Activated CD4-positive, alpha-beta T cell treated with anti-CD3 and anti-CD28 coated beads, Interleukin-10, Interleukin-2, amounts not matched to agents 100 ng/mL and 50 ng/mL, durations not matched to agents 16 hours and 8 hours (primary cell): ENCODE data around the gene MEX3D.
"Not testable (repeated sequence)": the region's sequence is repeated elsewhere in the genome, so short reads cannot be mapped to it uniquely, and the experiment has no call there.

Experiments used
- DNase-seq: peaks from one replicate; pipeline ENCODE4 v3.0.0-alpha.2; 2020

Gene MEX3D

DNA sequence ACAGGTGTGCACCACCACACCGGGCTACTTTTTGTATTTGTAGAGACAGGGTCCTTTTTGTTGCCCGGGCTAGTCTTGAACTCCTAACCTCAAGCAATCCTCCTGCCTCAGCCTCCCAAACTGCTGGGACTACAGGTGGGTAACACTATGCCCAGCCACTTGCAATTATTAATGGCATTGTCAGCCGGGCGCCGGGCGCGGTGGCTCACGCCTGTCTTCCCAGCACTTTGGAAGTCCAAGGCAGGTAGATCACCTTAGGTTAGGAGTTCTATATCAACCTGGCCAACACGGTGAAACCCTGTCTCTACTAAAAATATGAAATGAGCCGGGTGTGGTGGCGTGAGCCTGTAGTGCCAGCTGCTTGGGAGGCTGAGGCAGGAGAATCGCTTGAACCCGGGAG is 2.7 kb upstream of the MEX3D start:
- DNase-seq = no peak

DNA sequence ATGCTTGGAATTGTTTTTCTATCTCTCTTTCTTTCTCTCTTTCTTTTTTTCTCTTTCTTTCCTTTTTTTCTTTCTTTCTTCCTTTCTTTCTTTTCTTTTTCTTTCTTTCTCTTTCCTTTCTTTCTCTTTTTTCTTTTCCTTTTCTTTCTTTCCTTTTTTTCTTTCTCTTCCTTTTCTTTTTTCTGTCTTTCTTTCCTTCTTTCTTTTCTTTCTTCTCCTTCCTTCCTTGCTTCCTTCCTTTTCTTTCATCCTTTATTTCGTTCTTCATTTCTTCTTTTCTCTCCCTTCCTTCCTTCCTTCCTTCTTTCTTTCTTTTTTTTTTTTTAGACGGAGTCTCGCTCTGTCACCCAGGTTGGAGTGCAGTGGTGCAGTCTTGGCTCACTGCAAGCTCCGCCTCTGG is 1.9 kb upstream of the MEX3D start:
- DNase-seq = no peak

DNA sequence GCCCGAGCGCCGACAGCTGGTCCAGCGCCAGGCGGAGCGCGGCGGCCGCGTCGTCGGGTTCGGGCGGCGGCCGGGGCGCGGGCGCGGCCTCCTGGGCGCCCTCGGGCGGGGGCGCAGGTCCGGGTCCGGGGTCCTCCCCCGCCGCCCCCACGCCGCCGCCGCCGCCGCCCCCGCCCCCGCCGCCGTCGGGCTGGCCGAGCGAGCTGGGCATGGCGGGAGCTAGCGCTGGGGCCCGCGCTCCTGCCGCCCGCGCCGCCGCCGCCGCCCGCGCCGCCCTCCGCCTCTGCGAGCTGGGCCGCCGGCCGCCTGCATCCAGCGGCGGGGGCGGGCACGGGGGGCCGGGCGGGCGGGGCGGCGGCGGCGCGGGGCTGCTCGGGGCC is 287 bp downstream of the MEX3D start:
- DNase-seq = no peak

DNA sequence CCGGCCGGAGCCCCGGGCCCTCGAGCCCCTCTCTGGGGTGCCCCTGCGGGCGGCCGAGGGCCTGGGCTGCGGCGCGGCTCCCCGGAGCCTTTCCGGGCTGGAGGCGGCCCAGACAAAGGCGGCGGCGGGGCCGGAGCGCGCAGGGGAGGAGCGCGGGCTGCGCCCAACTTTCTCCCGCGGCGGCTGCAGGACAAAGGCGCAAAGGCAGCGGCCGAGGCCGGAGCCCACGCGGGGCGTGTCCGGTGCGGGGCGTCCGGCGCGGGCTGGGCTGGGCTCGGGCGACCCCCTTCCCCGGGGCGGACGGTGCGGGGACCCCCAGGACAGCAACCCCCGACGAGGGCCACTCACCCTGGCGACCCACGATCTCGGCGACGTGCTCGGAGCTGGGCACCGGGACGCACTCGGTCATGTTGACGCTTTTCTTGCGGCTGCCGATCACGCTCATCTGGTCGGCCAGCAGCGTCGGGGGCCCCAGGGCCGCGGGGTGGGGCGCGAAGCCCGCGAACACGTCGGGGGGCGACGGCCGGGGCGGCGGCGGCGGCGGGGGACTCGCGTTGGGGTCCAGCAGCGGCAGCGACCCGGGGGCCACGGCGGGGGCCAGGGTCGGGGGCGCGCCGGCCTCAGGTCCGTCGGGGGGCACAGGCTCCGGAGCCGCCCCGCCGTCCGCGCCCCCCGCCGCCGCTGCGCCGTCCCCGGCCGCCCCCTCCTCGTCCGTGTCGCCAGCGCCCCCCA is 843 bp downstream of the MEX3D start:
- DNase-seq = no peak

DNA sequence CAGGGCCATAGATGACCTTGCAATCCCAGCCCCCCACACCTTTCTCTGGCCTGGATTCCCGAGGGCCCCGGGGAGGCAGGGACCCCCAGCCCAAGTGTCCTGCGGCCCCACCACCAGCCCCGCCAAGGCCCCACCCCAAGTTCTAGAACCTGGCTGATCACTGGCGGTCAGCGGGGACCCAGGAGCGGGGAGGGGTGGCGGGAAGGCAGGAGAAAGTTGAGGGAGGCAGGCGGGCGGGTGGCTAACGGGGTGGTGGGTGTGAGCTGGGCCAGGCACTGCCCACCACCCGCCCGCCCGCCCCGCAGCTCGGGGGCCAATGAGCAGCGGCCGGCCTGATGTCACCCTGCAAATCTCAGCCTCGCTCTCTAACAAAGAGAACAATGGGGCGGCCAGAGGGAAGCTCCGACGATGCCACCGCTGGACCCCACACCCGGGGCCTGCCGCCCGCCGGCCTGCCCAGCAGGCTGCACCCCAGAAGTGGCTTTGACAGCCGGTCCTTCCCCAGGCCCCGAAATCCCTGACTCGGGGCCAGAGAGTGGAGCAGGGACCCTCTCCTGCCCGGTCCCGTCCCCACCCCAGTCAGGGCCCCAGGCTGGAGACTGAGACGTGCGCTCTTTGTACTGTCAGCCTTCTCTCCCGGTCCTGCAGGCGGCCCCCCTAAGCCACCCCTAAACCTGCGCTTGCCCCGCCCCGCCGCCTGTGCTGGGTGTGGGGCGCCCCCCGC is 1.6 kb downstream of the MEX3D start:
- no peak for DNase-seq

DNA sequence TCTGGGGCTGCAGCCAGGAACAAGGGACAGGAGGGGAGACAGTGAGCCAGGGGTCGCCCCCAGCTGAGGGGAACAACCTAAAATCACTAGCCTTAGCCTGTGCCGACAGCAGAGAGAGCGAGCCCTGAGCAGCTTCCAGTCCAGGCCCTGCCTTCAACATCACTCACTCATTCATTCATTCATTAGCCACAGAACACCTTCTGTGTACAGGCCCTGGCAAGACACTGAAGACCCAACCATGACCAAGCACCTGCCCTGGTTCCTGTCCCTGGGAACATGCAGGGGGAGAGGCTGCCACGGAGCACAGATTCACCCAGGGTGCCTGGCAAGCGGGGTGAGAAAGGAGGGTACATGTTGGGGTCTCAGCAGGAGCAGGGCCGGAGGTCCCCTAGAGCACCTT is 4.9 kb downstream of the MEX3D start:
- DNase-seq = no peak

DNA sequence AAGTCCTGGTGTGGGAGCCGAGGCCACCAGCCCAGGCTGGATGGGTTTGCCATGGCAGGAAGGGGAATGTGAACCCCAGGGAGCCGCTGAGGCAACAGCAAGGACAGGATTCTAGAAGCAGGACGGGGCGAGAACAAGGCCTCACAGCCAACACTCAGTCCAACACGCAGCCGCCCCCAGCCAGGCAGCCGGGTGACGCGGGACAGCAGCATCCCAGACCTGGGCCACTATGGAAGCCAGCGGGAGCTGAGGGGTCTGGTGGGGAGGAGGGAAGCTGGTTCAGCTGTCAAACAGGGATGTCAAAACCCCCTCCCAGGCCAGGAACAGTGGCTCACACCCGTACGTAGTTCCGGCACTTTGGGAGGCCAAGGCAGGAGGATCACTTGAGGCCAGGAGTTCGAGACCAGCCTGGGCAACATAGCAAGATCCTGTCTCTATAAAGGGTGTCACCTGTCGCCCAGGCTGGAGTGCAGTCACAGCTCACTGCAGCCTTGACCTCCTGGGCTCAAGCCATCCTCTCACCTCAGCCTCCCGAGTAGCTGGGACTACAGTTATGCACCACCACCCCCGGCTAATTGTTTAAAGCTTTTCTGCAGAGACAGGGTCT is 6.8 kb downstream of the MEX3D start:
- no peak for DNase-seq

DNA sequence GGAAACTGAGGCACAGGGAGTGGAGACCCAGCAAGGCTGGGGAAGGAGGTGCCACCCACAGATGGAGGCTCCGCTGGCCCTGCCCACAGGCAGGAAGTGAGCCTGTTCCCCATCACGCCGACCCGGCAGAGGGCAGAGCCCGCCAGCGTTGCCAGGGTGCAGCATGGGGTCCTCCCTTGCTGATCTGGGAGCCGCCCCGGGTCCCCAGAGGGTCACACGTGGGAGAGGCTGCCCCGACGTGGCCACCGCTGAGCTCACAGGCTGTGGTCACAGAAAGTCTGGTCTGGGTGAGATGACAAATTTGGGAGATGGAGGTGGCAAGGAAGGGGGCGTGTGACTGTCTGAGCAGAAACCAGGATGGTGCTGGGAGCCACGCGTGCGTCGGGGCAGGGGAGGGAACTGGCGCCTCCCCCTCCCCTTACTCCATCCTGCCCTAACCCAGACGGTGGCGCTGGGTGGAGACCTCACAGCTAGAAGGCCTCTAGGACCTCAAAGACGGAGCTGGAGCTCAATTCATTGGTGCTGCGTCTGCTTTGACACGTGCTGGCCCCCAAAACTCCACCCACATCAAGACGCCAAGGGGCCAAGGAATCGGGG is 7.7 kb downstream of the MEX3D start:
- no peak for DNase-seq

DNA sequence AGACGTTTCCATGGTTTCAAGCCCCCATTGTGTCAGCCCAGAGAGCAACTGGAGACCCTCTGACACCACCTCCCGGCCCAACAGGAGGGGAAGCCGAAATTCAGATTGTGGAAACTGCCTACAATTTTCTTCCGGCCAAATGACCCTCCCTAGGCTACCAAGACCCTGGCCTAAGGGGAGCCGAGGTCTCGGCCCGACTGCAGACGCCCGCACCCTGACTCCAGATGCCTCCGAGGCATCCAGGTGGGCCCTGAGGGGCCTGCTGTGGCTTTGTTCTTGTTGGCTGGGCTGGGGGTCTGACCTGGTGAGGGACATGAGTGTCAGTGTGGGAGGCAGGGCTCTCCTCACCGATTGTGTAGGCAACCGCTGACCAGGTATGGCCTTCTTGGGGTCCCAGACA is 9.6 kb downstream of the MEX3D start:
- DNase-seq = no peak

DNA sequence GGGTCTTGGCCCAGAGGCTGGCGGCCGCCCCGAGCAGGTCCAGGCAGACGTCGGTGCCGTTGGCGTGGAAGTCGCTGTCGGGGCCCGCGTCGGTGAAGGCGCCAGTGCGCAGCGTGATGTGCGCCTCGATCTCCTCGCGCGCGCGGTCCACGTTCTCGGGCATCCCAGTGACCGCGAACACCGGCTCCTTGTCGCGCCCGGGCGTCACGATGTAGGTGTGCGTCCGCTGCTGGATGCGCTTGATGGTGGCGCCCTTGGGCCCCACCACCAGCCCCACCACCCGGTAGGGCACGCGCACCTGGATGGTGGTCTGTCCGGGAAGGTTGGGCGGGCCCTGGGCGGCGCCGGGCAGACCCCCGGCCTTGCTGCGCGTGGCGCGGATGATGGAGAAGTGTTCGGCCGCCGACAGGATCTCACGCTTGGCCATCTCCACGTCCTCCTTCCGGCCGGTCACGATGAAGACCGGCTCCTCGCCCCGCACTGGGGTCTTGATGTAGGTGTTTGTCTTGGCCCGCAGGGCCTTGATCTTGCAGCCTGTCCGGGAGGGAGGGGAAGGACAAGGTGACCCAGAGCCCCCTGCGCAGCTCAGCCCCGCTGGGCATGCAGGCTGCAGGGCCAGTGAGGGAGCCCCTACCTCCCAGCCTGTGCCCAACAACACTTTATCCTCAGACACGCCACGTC is 11.6 kb downstream of the MEX3D start:
- no peak for DNase-seq

DNA sequence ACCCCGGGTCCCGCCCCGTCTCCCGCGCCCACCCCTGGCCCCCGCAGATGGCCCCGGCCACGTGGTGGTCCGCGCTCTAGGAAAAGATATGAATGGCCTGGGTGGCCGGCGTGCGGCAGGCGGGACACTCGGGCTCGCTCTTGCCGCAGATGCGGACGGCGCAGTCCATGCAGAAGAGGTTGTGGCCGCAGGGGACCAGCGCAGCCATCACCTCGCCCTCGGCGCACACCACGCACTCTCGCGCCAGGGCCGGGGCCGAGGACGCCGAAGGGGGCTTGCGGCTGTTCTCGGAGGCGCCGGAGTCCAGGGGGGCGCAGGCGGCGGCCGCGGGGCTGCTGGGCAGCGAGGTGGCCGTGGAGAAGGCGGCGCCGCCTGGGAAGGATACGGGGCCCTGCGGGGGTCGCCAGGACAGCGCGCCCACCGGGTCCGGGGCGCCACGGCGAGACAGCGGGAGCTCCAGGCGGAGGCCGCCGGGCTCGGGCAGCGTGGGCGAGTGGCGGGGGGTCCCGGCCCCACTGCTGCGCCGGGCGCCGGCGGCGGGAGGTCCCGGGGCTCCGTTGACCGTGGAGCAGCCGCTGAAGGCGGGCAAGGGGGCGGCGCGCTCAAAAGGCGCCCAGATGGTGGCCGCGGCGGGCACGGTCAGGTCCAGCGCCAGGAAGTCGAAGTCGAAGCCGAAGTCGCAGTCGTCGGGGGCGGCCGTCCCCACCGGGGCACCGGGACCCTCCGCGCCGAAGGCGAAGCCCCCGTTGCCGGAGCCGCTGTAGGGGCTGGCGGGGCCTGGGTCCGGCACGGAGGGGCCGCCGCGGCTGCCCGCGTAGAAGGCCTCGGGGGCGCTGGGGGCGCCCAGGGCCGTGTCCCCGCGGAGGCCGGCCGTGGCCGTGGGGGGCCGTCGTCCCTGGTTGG is 12.4 kb downstream of the MEX3D start:
- DNase-seq = no peak

DNA sequence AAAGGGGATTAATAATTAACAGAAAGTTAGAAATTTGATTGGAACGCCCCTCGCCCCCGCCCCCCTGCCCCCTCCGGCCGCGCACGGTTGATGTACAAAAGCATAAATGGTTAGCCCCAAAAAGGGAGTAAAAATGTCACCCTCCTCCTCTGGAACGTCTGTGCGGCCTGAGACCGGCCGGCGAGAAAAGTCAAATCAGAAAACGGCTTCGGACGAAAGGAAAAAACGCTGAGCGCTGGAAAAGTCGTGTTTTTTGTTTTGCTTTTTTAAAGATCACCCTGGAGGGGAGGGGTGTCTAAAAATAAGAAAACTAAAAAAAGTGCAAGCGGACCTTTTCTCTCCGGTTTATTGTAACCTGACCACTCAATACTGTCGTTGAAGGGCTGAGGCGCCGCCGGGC is 13.2 kb downstream of the MEX3D start:
- DNase-seq = no peak

DNA sequence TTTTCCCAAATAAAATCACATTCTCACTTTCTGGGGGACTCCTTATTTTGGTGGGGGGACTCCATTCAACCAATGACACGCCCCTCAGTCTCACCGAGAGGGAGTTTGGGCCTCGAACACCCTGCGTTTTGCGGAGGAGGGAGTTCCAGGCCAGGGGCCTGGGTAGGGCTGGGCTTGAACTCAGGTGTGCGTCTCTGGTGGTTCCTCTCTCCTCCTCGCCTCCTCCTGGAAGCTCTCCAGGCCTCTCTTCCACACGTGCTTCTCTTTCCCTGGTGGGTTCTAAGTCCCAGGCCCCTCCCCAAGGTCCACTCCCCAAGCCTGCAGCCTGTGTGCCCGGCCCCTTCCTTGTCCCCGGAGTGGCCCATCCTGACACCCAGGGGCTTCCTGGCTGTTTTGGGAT is 14.7 kb downstream of the MEX3D start:
- no peak for DNase-seq

DNA sequence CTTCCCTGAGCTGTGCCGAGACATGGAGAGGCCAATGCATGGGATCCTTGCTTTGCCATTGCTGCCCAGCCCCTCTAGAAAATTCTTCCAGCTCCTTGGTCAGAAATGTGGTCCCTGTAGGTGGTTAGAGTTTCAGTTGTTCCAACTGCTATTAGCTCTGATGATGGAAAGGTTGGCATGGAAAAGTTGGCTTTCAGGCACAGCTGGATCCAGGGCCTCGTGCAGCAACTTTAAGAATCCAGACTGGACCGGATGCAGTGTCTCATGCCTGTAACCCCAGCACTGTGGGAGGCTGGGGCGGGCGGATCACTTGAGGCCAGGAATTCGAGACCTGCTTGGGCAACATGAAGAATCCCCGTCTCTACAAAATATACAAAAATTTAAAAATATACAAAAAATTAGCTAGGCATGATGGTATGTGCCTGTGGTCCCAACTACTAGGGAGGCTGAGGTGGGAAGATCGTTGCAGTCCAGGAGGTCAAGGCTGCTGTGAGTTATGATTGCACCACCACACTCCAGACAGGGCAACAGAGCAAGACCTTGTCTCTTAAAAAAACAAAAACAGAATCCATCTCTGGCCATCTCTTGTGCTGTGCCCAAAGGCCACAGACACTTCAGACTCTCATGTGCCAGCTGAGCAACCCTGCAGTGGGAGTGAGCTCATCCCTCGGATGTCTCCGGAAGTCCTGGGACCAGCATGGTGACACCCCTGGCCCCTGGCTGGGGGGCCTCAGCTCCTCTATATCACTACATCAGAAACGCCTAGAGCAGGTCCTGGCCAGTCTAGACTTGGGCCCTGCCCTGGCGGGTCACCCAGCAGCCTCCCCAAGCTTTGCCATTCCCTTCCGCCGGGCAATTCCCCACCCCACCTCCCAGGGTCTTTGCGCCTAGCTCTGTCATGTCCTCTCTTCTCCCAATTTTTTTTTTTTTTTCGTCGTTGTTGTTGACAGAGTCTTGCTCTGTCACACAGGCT is 16.8 kb downstream of the MEX3D start:
- DNase-seq = no peak

DNA sequence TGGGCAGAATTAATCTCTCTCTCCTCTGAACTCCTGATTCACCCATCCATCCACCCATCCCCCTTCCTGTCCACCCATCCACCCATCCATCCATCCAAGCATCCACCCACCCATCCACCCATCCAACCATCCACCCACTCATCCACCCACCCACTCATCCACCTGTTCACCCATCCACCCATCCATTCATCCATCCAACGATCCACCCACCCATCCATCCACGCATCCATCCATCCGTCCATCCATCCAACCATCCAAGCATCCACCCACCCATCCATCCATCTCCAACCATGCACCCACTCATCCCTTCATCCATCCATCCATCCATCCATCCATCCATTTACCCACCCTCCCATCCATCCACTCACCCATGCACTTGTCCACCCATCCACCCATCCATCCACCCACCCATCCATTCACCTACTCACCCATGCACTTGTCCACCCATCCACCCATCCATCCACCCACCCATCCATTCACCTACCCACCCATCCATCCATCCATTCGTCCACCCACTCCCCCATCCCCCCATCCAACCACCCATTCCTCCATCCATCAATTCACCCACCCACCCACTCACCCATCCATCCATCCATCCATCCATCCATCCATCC is 18.7 kb downstream of the MEX3D start:
- no peak for DNase-seq

DNA sequence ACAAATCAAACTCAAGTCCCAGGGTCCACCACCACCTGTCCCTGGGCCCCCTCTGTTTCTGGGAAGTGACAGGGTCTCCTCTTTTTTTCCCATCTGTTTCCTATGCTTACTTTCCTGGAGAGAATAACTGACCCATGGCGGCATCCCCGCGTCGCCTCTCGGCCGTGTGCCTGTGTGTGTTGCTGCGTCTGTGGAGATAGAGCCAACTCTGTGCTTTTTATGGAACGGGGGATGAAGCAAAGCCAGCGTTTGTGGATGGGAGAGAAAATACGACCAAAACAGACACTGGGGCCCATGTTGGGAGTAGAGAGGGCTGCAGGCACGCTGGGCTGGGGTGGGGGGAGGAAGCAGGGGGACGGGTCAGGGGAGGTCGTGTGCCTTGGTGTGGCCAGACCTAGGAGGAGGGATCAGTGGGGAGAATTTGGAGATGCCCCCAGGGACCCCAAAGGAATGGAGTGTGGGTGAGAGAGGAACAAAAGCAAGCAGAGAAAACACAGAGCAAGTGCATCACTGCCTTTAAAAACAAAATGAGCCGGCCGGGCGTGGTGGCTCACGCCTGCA is 27.7 kb downstream of the MEX3D start:
- no peak for DNase-seq

DNA sequence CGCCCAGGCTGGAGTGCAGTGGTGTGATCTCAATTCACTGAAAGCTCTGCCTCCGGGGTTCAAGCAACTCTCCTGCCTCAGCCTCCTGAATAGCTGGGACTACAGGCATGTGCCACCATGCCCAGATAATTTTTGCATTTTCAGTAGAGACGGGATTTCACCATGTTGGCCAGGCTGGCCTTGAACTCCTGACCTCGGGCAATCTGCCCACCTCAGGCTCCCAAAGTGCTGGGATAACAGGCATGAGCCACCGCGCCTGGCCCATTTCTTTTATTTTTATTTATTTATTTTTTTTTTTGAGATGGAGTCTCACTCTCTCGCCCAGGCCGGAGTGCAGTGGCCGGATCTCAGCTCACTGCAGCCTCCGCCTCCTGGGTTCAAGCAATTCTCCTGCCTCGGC is 28.4 kb downstream of the MEX3D start:
- DNase-seq = not testable (repeated sequence)

DNA sequence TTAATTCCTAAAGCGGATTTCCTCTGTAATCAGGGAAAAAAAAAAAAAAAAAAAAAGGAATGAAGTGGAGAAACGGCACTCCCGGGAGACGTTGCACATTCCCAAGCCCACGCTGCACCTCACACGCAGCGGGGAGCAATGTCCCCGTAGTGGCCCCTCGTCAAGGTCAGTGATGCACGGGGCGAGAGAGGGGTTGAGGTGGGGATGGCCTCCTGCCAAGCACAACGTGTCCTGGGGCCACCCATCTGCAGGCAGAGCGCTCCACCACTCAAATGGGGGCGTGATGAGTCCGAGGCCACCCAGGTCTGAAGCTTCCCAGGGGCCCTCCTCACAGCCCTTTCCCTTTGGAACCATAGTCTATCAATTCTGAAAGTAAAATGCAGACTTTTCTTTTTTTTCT is 29.1 kb downstream of the MEX3D start:
- no peak for DNase-seq

DNA sequence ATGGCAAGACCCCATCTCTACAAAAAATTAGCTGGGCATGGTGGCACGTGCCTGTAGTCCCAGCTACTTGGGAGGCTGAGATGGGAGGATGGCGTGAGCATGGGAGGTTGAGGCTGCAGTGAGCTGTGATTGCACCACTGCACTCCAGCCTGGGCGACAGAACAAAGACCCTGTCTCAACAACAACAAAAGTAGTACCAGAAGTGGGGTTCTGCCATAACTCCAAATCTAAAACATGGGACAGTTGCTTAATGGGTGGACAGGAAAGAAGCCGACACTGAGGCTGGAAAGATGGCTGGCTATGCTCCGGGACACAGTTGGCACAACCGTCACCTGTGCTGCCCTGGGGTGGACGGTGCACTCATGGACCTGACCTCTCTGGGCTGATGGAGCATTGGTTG is 32.4 kb downstream of the MEX3D start:
- DNase-seq = not testable (repeated sequence)

DNA sequence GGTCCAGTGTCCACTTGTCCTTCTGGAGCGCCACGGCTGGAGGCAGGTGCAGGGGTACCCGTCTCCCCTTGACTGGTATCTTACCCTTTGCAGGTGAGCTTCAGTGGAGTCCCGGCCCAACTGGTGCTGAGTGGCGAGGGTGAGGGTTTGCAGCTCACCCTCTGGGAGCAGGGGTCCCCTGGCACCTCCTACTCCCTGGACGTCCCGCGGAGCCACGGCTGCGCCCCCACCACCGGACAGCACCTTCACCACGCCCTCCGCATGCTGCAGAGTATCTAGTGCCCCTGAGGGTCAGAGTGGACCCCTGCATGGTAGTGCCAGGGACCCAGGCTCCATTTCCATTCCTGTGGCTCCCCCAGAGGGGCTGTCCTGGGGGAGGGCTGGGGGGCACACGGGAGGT is 33.2 kb downstream of the MEX3D start:
- DNase-seq = no peak
